H9 (cell line): ENCODE measurements around the gene MRPS14. TPM values are rescaled to one million over a fixed set of nuclear protein-coding genes. Genes with fewer than 3 reads are reported as not detected.

Source experiments
- DNase-seq: peaks from one replicate; pipeline ENCODE4 v3.0.0-alpha.2; 2017
- H2AFZ ChIP-seq: one replicate; pipeline ENCODE4 v1.6.1; 2013; ENCODE audit warnings: mild to moderate bottlenecking, low read length, control low read depth, moderate library complexity
- H2AK5ac ChIP-seq: 2 replicates; pipeline ENCODE4 v1.6.1; 2013; ENCODE audit warnings: low read length, control low read depth, mixed read lengths; ENCODE audit not compliant: insufficient read length
- H2BK120ac ChIP-seq: one replicate; pipeline ENCODE4 v1.6.1; 2013; ENCODE audit warnings: low read depth, mild to moderate bottlenecking, low read length, control low read depth, inconsistent platforms; ENCODE audit not compliant: poor library complexity, severe bottlenecking
- H2BK12ac ChIP-seq: 2 replicates; pipeline ENCODE4 v1.6.1; 2013; ENCODE audit warnings: low read length, control low read depth, mixed read lengths, low read depth; ENCODE audit not compliant: insufficient read length
- H2BK15ac ChIP-seq: 2 replicates; pipeline ENCODE4 v1.6.1; 2013; ENCODE audit warnings: low read depth, low read length, control low read depth
- H2BK20ac ChIP-seq: one replicate; pipeline ENCODE4 v1.6.1; 2013; ENCODE audit warnings: low read depth, mild to moderate bottlenecking, low read length, control low read depth, inconsistent platforms; ENCODE audit not compliant: poor library complexity, severe bottlenecking
- H2BK5ac ChIP-seq: 2 replicates; pipeline ENCODE4 v1.6.1; 2013; ENCODE audit warnings: low read length, control low read depth, mixed read lengths; ENCODE audit not compliant: insufficient read length
- H3K14ac ChIP-seq: 2 replicates; pipeline ENCODE4 v1.6.1; 2013; ENCODE audit warnings: low read length, control low read depth; ENCODE audit not compliant: insufficient read depth
- H3K18ac ChIP-seq: 2 replicates; pipeline ENCODE4 v1.6.1; 2013; ENCODE audit warnings: low read depth, mild to moderate bottlenecking, mixed read lengths, low read length, control low read depth; ENCODE audit not compliant: insufficient read length
- H3K23ac ChIP-seq: 2 replicates; pipeline ENCODE4 v1.6.1; 2013; ENCODE audit warnings: low read length, control low read depth, mixed read lengths, low read depth; ENCODE audit not compliant: insufficient read length
- H3K23me2 ChIP-seq: 2 replicates; pipeline ENCODE4 v1.6.1; 2013; ENCODE audit warnings: low read depth, mild to moderate bottlenecking, mixed read lengths, low read length, control low read depth; ENCODE audit not compliant: insufficient read length, poor library complexity, severe bottlenecking
- H3K27ac ChIP-seq: 2 replicates; pipeline ENCODE4 v1.5.1; 2013; ENCODE audit warnings: low read length, control low read depth, mixed read lengths, low read depth; ENCODE audit not compliant: insufficient read length
- H3K27me3 ChIP-seq: 2 replicates; pipeline ENCODE4 v1.6.1; 2013; ENCODE audit warnings: low read length, control low read depth, inconsistent platforms; ENCODE audit not compliant: insufficient read depth
- H3K4ac ChIP-seq: 2 replicates; pipeline ENCODE4 v1.6.1; 2013; ENCODE audit warnings: low read depth, mild to moderate bottlenecking, control low read depth, inconsistent platforms, low read length, moderate library complexity
- H3K4me1 ChIP-seq: 2 replicates; pipeline ENCODE4 v1.6.1; 2013; ENCODE audit warnings: low read length, control low read depth, inconsistent platforms; ENCODE audit not compliant: insufficient read depth
- H3K4me2 ChIP-seq: 2 replicates; pipeline ENCODE4 v1.6.1; 2013; ENCODE audit warnings: low read length, control low read depth, mixed read lengths; ENCODE audit not compliant: insufficient read length, insufficient read depth
- H3K56ac ChIP-seq: 2 replicates; pipeline ENCODE4 v1.6.1; 2013; ENCODE audit warnings: low read depth, mild to moderate bottlenecking, mixed read lengths, low read length, control low read depth; ENCODE audit not compliant: insufficient read length
- H3K79me1 ChIP-seq: 2 replicates; pipeline ENCODE4 v1.6.1; 2013; ENCODE audit warnings: low read depth, mild to moderate bottlenecking, moderate library complexity, low read length, control low read depth, inconsistent platforms; ENCODE audit not compliant: insufficient read depth, poor library complexity, severe bottlenecking
- H3K79me2 ChIP-seq: 2 replicates; pipeline ENCODE4 v1.6.1; 2013; ENCODE audit warnings: low read length, control low read depth, inconsistent platforms; ENCODE audit not compliant: insufficient read depth
- H3K9ac ChIP-seq: 2 replicates; pipeline ENCODE4 v1.6.1; 2013; ENCODE audit warnings: low read length, control low read depth, mixed read lengths; ENCODE audit not compliant: insufficient read length; ENCODE audit errors: extremely low read depth
- H3K9me3 ChIP-seq: one replicate; pipeline ENCODE4 v1.6.1; 2013; ENCODE audit warnings: low read depth, low read length, inconsistent platforms; ENCODE audit not compliant: control insufficient read depth
- H3T11ph ChIP-seq: one replicate; pipeline ENCODE4 v1.6.1; 2013; ENCODE audit warnings: mild to moderate bottlenecking, low read length, control low read depth, inconsistent platforms
- H4K20me1 ChIP-seq: one replicate; pipeline ENCODE4 v1.6.1; 2013; ENCODE audit not compliant: control insufficient read depth, insufficient read length, insufficient read depth
- H4K5ac ChIP-seq: 2 replicates; pipeline ENCODE4 v1.6.1; 2013; ENCODE audit warnings: low read depth, mild to moderate bottlenecking, mixed read lengths, low read length, control low read depth; ENCODE audit not compliant: insufficient read length
- H4K8ac ChIP-seq: replicated peaks from 2 replicates; pipeline ENCODE4 v1.6.1; 2013; ENCODE audit warnings: low read length, control low read depth, mixed read lengths, low read depth; ENCODE audit not compliant: insufficient read length
- H4K91ac ChIP-seq: 2 replicates; pipeline ENCODE4 v1.6.1; 2013; ENCODE audit warnings: low read depth, mild to moderate bottlenecking, moderate library complexity, mixed read lengths, low read length, control low read depth; ENCODE audit not compliant: insufficient read length
- H3K27ac Mint-ChIP-seq, 3 experiments: 2 replicates in 2 of 3; 3 replicates in 1 of 3; pipeline ENCODE4 v1.8.0; 2020 to 2021; ENCODE audit warnings: mixed read lengths in 3 of 3, mild to moderate bottlenecking in 1 of 3, moderate library complexity in 1 of 3
- H3K27me3 Mint-ChIP-seq: 2 replicates; pipeline ENCODE4 v1.8.0; 2021; ENCODE audit warnings: low read depth, mild to moderate bottlenecking, moderate library complexity, mixed read lengths
- H3K36me3 Mint-ChIP-seq, 3 experiments: 2 replicates in 2 of 3; 3 replicates in 1 of 3; pipeline ENCODE4 v1.8.0; 2020 to 2021; ENCODE audit warnings: low read depth in 3 of 3, mixed read lengths in 3 of 3; ENCODE audit not compliant: insufficient read depth in 1 of 3
- H3K4me1 Mint-ChIP-seq, 2 experiments: 2 replicates each; pipeline ENCODE4 v1.8.0; 2020; ENCODE audit warnings: mixed read lengths in 2 of 2
- H3K4me3 Mint-ChIP-seq, 2 experiments: 2 replicates in 1 of 2; 3 replicates in 1 of 2; pipeline ENCODE4 v1.8.0; 2020 to 2021; ENCODE audit warnings: mild to moderate bottlenecking in 2 of 2, mixed read lengths in 2 of 2, moderate library complexity in 1 of 2
- H3K9me3 Mint-ChIP-seq, 2 experiments: 2 replicates in 1 of 2; 3 replicates in 1 of 2; pipeline ENCODE4 v1.8.0; 2020; ENCODE audit warnings: mild to moderate bottlenecking in 2 of 2, mixed read lengths in 2 of 2, moderate library complexity in 1 of 2
- CTCF ChIP-seq: fragments of 200-600 bp; sonication (generic); conservative IDR thresholded peaks from 3 replicates; pipeline ENCODE4 v1.8.0; 2021; ENCODE audit warnings: antibody characterized with exemption, mild to moderate bottlenecking
- WGBS: extraction: QIAGEN DNeasy Blood & Tissue Kit; methylation state at CpG from one replicate; pipeline ENCODE4 v1.1.7; 2013; ENCODE audit warnings: missing lambda C conversion rate, low lambda C conversion rate, mixed read lengths; ENCODE audit not compliant: insufficient read length; ENCODE audit errors: extremely low coverage; 5-methylcytosine and 5-hydroxymethylcytosine counted together
- total RNA-seq: library from RNA; stranded (reverse); gene quantifications from 2 replicates; pipeline ENCODE4 v1.2.1, GENCODE V29; 2021

MRPS14 gene
- total RNA-seq, 1 experiment from 2014 or later: 30.6 TPM

DNA sequence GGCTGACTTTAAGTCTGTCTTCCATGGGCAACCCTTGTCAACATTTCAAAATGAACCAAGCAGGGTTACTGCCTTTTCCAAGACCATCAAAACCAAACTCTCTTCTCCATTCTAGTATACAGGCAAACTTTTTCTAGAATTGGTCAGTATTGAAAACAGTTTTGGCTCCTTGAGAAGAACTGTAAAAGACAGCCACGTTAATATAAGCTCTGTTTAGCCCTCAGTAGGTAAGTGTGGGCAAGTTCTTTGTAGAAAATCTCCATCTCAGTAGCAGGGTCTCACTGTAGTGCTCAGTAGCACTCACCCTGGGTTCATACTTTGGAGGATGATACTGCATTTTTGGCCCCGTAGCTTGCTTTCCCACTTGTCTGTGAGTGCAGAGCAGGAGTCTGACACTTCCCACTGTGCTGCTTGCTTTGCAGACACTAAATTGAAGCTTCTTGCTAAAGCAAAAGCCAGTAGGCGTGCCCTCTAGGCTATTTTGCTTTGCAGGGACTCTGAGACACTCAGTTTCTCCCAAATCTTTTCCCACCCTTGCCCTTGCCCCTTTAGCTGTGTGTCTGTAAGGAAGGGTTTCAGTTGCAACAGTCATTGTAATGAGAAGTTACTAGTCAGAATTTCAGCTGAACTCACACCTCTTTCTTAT lies 57.7 kb downstream of the MRPS14 start:
- peaks cover 3% of the 10 kb centered on the region for H3K79me1 ChIP-seq
- no peak overlapping the region for H3T11ph ChIP-seq
- H3K4me1 Mint-ChIP-seq: peaks cover 13% of the 10 kb centered on the region in 2 experiments
- no peak overlapping the region for H2BK15ac ChIP-seq
- H3K9ac ChIP-seq: no peak overlapping the region
- H3K56ac ChIP-seq: no peak overlapping the region
- no CpG with 5 or more reads among the region's 3 CpGs for WGBS
- no peak overlapping the region for H3K18ac ChIP-seq
- no peak overlapping the region for H4K8ac ChIP-seq
- TF ChIP-seq CTCF: no peak
- H3K4me3 Mint-ChIP-seq: no peak overlapping the region
- no peak overlapping the region for H2BK120ac ChIP-seq
- no peak overlapping the region for H2AFZ ChIP-seq
- H2BK12ac ChIP-seq: no peak overlapping the region
- no peaks in the 10 kb centered on the region for H3K23me2 ChIP-seq
- H4K5ac ChIP-seq: no peak overlapping the region
- no peak overlapping the region for H4K91ac ChIP-seq
- H3K36me3 Mint-ChIP-seq: peaks cover 11 to 38% (median 33%) of the 10 kb centered on the region in 3 experiments; a peak in 6 of 7 replicates
- no peak overlapping the region for H2BK20ac ChIP-seq
- no peak overlapping the region for H2BK5ac ChIP-seq
- no peak overlapping the region for H2AK5ac ChIP-seq
- no peaks in the 10 kb centered on the region for H3K27me3 ChIP-seq
- H3K27ac ChIP-seq: no peak overlapping the region
- H3K27me3 Mint-ChIP-seq: no peaks in the 10 kb centered on the region
- H3K14ac ChIP-seq: no peak overlapping the region
- H3K4me2 ChIP-seq: no peak overlapping the region
- H3K4ac ChIP-seq: no peak overlapping the region
- peak overlapping the region; percentile 21 to 71 (median 62); a peak in 5 of 7 replicates for H3K27ac Mint-ChIP-seq
- no peaks in the 10 kb centered on the region for H4K20me1 ChIP-seq
- no peaks in the 10 kb centered on the region for H3K9me3 ChIP-seq
- DNase-seq: no peak
- H3K4me1 ChIP-seq: peaks cover 3% of the 10 kb centered on the region; the same call in 1 of the 2 replicates
- no peaks in the 10 kb centered on the region for H3K79me2 ChIP-seq
- H3K9me3 Mint-ChIP-seq: no peaks in the 10 kb centered on the region
- no peak overlapping the region for H3K23ac ChIP-seq
